Astrocyte of the spinal cord (primary cell): ENCODE data around the gene GPM6B.

Experiments
- DNase-seq: peaks from one replicate; pipeline ENCODE4 v3.0.0; 2011; ENCODE audit warnings: low read depth, low spot score
- H3K4me3 ChIP-seq: 2 replicates; pipeline ENCODE4 v1.5.1; 2011; ENCODE audit warnings: low read depth, mild to moderate bottlenecking, low read length, moderate library complexity
- in situ Hi-C: cut with HindIII; loops from 2 replicates; pipeline ENCODE4 v1.10.0; 2017; ENCODE audit warnings: low sequenced_read_pairs
- TF ChIP-seq, protein P1 (sequence below): IDR thresholded peaks from 2 replicates; pipeline ENCODE4 v1.5.1; 2012; ENCODE audit warnings: low read depth, mild to moderate bottlenecking, low read length, inconsistent platforms

The GPM6B gene, protein sequence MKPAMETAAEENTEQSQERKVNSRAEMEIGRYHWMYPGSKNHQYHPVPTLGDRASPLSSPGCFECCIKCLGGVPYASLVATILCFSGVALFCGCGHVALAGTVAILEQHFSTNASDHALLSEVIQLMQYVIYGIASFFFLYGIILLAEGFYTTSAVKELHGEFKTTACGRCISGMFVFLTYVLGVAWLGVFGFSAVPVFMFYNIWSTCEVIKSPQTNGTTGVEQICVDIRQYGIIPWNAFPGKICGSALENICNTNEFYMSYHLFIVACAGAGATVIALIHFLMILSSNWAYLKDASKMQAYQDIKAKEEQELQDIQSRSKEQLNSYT

DNA sequence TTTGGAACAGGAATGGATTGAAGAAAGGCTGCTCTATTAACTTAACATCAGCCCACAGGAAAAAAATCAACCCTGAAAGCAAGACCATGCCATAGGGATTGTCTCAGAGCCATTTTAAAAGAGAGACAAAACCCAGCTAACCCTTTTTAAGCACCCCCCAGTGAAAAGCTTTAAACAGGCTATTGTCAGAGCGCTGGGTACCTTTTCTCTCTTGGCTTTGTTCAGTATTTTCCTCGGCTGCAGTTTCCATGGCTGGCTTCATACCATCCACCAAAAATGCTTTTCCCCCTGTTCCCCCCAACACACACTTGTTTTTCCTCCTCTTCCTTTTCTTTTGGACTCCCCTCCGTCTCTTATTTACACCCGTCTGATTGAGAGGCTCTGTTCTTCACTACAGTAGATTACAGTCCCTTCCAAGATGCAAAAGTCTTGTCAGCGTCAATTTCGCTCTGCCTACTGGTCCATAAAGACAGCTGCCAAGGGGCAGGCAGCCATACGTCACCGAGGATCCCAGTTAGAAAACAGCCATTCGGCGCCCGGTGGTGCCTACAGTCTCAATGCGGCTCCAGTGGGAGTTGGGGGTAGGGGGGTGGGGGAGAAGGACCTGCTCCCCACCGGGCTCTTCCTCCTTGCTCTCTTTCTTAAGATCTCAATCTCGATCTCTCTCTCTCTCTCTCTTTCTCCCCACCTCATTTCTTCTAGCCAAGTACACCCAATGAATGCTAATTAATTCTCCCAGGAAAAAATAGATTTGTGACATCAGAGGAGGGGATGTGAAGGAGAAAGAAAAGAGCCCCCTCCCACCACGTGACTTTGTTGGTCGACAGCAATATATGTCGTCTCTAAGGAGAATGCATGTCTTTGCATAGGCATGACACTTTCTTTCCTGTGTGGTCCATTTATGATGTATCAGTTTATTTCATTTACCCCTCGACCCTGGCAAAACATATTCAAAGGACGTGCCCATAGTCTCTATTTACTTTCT is at the start of gene GPM6B:
Gene GPM6B (minus strand): TSS at position 451 of the 985 bp plus-strand sequence. CDS start 189 bp downstream, at position 262.
- in situ Hi-C loops, result no loop called here
- H3K4me3 ChIP-seq, result peak within 1 kb of the TSS; percentile 2
- TF ChIP-seq, protein P1, sequence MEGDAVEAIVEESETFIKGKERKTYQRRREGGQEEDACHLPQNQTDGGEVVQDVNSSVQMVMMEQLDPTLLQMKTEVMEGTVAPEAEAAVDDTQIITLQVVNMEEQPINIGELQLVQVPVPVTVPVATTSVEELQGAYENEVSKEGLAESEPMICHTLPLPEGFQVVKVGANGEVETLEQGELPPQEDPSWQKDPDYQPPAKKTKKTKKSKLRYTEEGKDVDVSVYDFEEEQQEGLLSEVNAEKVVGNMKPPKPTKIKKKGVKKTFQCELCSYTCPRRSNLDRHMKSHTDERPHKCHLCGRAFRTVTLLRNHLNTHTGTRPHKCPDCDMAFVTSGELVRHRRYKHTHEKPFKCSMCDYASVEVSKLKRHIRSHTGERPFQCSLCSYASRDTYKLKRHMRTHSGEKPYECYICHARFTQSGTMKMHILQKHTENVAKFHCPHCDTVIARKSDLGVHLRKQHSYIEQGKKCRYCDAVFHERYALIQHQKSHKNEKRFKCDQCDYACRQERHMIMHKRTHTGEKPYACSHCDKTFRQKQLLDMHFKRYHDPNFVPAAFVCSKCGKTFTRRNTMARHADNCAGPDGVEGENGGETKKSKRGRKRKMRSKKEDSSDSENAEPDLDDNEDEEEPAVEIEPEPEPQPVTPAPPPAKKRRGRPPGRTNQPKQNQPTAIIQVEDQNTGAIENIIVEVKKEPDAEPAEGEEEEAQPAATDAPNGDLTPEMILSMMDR, result no peak

DNA sequence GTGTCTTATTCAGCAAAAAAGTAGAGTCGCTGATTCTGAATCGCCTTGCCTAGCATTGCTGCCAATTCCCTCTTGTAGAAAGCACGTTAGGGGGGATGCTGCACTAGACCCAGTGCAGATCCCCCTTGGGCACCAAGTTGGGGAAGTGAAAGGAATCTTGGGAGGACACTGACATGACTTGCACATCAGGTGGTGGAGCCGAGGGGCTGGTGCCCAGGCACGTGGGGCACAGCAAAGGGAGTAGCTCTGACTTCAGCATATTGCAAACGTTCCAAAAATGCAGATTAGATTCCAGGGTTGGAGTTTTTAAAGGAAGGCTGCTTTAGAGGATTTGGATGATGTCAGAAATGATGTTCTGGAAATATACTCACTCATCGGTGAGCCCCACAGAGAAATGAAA is 47.4 kb upstream of the GPM6B start:
- DNase-seq, result peak; percentile 30
- in situ Hi-C loops, result no loop called here
- TF ChIP-seq, protein P1, result no peak
- no peak overlapping the region for H3K4me3 ChIP-seq

More for the DNA sequence above, at the start of gene GPM6B:
- no peak for DNase-seq

DNA sequence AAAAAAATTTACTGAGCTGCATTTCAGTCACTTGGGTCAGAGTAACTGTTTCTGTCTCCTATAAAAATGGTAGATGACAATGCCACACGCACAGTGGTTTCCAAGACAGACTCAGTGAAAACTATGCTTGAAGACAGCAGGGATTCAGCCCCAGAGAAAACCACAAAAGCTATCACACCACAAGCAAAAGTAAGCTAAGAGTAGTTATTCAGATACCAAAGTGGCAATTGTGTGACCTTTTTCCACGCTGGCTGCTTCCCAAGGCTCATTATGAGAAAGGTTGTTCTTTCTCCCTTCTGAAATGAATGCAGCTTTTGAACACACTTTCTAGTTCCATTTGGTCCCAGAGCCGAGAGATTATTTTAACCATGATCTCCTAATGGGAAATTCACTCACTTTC is 46.4 kb upstream of the GPM6B start:
- in situ Hi-C loops, result no loop called here
- TF ChIP-seq, protein P1, result no peak
- no peak overlapping the region for H3K4me3 ChIP-seq
- DNase-seq, result peak; percentile 45

DNA sequence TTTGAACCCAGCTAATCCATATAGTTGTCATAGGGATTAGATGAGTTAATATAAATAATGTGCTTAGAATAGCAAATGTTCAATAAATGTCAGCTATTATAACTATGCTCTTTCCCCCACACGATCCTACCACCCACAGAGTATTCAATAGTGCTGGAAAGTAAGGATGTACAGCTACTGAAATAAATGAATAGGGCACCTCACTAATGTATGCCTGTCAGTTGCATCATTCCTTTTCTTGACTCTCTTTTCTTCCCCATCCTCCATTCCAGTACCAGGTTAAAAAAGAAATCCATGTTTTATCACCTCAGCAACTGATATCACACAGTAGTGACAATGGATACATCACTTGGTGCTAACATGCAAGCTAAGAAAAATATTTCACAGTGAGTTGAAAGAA is 42.8 kb upstream of the GPM6B start:
- DNase-seq, result no peak
- TF ChIP-seq, protein P1, result no peak
- in situ Hi-C loops, result no loop called here
- H3K4me3 ChIP-seq, result no peak overlapping the region

DNA sequence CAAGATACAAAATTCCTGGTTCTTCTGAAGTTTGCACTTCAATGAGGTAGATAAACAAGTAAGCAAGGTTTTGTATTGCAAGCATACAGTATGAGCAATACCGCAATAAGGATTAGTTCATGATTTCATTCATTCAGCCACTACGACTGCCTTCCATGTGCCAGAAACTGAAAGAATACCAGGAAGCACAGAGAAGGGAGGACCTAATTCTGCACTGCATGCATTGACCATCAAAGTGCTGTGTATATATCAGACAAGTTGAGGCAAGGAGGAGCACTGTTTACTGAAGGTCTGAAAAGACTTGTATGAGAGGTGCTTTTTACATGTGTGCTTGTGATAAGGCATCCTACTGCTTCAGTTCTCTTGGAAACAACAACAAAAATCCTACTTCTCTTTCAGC is 40.9 kb upstream of the GPM6B start:
- in situ Hi-C loops, result no loop called here
- TF ChIP-seq, protein P1, result no peak
- no peak for DNase-seq
- H3K4me3 ChIP-seq, result no peak overlapping the region

DNA sequence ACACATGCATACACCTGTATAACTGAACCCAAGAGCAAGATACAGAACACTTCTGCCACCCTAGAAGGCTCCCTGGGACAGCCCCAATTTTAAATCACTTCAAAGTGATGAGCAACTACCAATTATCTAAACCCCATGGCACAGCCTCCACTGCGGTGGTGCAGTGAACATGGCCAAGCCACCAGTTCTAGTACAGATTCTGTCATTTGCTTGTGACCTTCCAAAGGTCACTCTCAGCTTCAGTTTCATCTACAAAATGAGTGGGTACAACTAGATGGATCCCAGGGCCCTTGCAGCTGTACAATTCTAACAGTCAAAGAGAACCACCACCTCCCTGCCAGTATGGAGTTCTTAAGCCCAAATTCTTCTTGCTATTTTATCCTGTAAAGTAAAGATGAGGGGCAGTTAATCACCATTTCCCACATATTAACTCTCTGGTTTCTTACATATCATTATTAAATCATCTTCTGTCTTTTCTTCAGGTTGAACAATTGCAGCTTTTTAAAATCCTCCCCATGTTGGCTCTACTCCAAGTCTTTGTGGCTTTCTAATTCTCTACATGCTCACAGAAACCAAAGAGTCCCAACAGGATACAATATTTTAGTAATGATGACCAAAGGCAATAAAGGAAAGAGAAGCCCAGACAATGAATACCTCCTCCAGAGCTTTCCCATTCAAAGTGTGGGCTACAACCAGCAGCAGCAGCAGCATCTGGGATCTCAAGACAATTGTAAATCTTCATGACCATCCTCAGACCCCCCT is 39.0 kb upstream of the GPM6B start:
- peak; percentile 29 for DNase-seq
- in situ Hi-C loops, result no loop called here
- no peak overlapping the region for H3K4me3 ChIP-seq
- TF ChIP-seq, protein P1, result no peak
